NCI-H82 (cell line): ENCODE data around the gene RNASE12.
"Not testable (repeated sequence)": the region's sequence is repeated elsewhere in the genome, so short reads cannot be mapped to it uniquely, and the experiment has no call there.

Experiments
- DNase-seq: peaks from one replicate; lab custom pipeline; 2025; lab: John Stamatoyannopoulos, UW

RNASE12 gene

GRCh38 chr14:20583142-20583541, 8.0 kb downstream of the RNASE12 start:
- no peak for DNase-seq

GRCh38 chr14:20580242-20580641, 10.9 kb downstream of the RNASE12 start:
- no peak for DNase-seq

GRCh38 chr14:20578784-20579502, 12.2 kb downstream of the RNASE12 start:
- DNase-seq = no peak

- DNase-seq = no peak
These were observed 12.9 kb downstream of the RNASE12 start for GRCh38 chr14:20578325-20578724.

GRCh38 chr14:20572382-20572990, 18.7 kb downstream of the RNASE12 start:
- DNase-seq = not testable (repeated sequence)

GRCh38 chr14:20570720-20571119, 20.5 kb downstream of the RNASE12 start:
- DNase-seq = not testable (repeated sequence)

- not testable (repeated sequence) for DNase-seq
These were observed 21.3 kb downstream of the RNASE12 start for GRCh38 chr14:20569865-20570264.

GRCh38 chr14:20569066-20569465, 22.1 kb downstream of the RNASE12 start:
- no peak for DNase-seq

GRCh38 chr14:20568393-20568792, 22.8 kb downstream of the RNASE12 start:
- no peak for DNase-seq

GRCh38 chr14:20567199-20567598, 24.0 kb downstream of the RNASE12 start:
- not testable (repeated sequence) for DNase-seq

- DNase-seq = no peak
These were observed 26.6 kb downstream of the RNASE12 start for GRCh38 chr14:20564501-20564997.

- no peak for DNase-seq
These were observed 27.2 kb downstream of the RNASE12 start for GRCh38 chr14:20563971-20564370.

- DNase-seq = no peak
These were observed 30.2 kb downstream of the RNASE12 start, which contains the start of gene RNASE9 for GRCh38 chr14:20560961-20561360. Gene RNASE9, minus strand, starts transcription at chr14:20561047.

GRCh38 chr14:20559461-20559904, 31.7 kb downstream of the RNASE12 start:
- no peak for DNase-seq

- no peak for DNase-seq
These were observed 34.0 kb downstream of the RNASE12 start for GRCh38 chr14:20557212-20557542.

- DNase-seq = no peak
These were observed 34.5 kb downstream of the RNASE12 start for GRCh38 chr14:20556500-20557211.

GRCh38 chr14:20555845-20556244, 35.3 kb downstream of the RNASE12 start:
- no peak for DNase-seq

GRCh38 chr14:20553024-20553423, 38.2 kb downstream of the RNASE12 start:
- no peak for DNase-seq

- DNase-seq = no peak
These were observed 39.6 kb downstream of the RNASE12 start for GRCh38 chr14:20551606-20552005.

- no peak for DNase-seq
These were observed 40.2 kb downstream of the RNASE12 start for GRCh38 chr14:20550926-20551325.

GRCh38 chr14:20548414-20549158, 42.6 kb downstream of the RNASE12 start:
- DNase-seq = no peak

- no peak for DNase-seq
These were observed 44.3 kb downstream of the RNASE12 start for GRCh38 chr14:20546877-20547276.
